Mesodermal cell (in vitro differentiated cells): ENCODE data around the gene FAM168A.

Experiments
- H3K27ac ChIP-seq: 2 replicates; pipeline ENCODE4 v1.7.0; 2013; ENCODE audit warnings: mild to moderate bottlenecking, low read depth, low read length, moderate library complexity; ENCODE audit not compliant: severe bottlenecking
- H3K36me3 ChIP-seq: 2 replicates; pipeline ENCODE4 v1.7.1; 2013; ENCODE audit warnings: mild to moderate bottlenecking, low read length, moderate library complexity; ENCODE audit not compliant: control insufficient read depth, insufficient read depth
- H3K4me1 ChIP-seq: one replicate; pipeline ENCODE4 v1.7.1; 2013; ENCODE audit warnings: mild to moderate bottlenecking, low read length; ENCODE audit not compliant: insufficient read depth, control insufficient read depth, poor library complexity, severe bottlenecking
- H3K4me3 ChIP-seq: 2 replicates; pipeline ENCODE4 v1.7.0; 2013; ENCODE audit warnings: low read length, control low read depth, mild to moderate bottlenecking; ENCODE audit not compliant: insufficient read depth, poor library complexity, severe bottlenecking; ENCODE audit errors: extremely low read depth
- H3K9me3 ChIP-seq: 2 replicates; pipeline ENCODE4 v1.7.1; 2013; ENCODE audit warnings: mild to moderate bottlenecking, low read length, moderate library complexity; ENCODE audit not compliant: control insufficient read depth
- WGBS, 2 experiments: methylation state at CpG; one replicate each; pipeline ENCODE4 v1.1.5; 2013; ENCODE audit warnings: missing lambda C conversion rate in 2 of 2; ENCODE audit not compliant: insufficient coverage in 2 of 2; 5-methylcytosine and 5-hydroxymethylcytosine counted together

Gene FAM168A

DNA sequence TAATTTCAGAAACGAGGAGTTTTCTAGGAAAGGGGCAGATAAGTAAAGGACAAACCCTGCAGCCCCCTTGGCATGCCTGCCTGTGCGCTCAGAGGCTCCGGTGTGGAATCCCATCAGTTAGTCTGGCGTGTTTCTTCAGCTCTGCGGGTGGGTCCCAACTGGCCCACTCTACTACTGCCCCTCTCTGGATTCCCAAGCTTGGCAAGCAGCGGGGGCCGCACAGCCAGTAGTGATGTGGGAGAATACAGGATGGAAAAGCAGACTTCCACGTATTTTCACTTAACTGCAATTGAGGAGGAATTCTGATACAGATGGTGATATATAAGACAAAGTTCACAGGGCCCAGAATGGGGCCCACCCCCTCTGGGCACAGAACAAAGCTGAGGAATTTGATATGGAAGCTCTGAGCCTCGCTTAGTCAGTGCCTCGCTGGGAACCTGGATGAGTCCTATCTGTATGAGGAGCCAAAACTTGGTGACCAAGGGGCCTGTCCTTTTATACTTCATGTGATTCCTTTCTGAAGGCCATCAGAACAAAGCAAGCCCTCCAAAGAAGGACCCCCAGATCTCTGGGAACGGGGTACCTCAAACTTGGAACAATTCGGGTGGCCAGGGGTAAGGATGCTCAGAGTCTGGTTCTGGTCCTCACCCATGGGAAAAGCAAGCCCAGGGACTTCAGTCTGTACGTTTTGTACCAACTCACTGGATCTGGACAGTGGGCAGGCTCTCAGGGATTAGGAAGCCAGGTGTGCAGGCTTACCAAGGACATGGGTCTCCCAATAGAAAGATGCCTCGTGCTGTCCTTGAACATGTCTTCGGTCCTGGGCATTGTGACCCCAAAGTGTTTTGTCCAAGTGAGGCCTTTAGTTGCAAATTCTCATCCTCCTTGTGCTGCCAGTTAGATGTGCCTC, 195.7 kb downstream of the FAM168A start:
- Histone ChIP-seq H3K9me3 (no peaks in the 10 kb centered on the region), H3K4me3 (no peak overlapping the region), H3K27ac (no peak overlapping the region), H3K4me1 (peaks cover 16% of the 10 kb centered on the region), H3K36me3 (peaks cover 38% of the 10 kb centered on the region)
- whole genome bisulfite sequencing, 2 experiments, result 89 to 94% methylated on average over 11 to 12 of the region's 15 CpGs

DNA sequence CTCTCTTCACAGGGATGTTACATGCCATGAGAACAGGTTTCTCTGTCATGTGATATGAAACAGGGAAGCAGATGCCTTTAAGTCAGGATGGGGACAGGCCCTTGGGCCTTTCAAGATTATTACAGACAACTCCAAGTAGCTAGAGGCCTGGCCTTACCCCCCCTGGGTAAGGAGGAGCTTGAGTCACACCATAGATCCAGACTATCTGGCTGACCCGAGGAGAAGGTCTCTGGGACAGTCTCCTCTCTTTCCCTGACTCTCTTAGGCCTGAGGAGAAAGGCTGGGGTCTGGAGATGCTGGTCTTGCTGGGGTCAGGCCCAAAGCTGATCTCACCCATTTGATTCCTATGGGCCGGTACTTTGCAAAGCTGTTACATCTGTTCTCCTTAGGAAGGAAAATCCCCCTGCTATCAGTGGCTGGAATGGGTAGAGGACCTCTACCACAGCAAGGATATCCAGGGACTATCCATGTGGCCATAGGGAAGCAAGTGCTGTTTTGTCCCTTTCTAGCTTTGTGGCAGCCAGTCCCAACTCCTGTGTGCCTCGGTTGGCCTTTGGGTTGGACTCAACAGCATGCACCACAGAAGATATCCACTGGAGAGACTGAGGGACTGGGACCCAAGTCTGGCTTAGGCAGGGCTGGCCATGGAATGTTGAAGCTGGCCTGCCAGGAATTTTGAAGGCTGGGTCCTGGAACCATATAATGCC, 196.5 kb downstream of the FAM168A start:
- Histone ChIP-seq H3K27ac (no peak overlapping the region), H3K36me3 (peaks cover 33% of the 10 kb centered on the region), H3K4me1 (peaks cover 16% of the 10 kb centered on the region), H3K4me3 (no peak overlapping the region), H3K9me3 (no peaks in the 10 kb centered on the region)
- 84 to 91% methylated on average over 3 of the region's 3 CpGs for WGBS, 2 experiments

DNA sequence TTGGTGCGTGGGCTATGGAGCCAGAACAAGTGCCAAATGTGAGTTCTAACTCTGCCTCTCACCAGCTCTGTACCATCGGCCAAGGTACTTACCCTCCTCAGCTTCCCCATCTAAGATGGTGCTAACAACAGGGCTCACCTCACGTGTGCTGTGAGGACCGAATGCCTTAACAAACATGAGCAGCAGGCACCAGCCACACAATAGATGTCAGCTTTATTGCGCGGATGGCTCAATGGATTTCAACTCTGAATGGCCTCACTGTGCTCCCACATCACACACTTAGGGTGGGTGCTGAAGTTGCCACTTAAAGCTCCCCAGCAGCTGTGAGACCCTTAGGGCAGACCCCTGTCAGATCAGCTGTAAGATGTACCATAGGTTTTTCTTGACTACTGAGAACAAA, 197.6 kb downstream of the FAM168A start:
- H3K4me3 ChIP-seq, result no peak overlapping the region
- no peaks in the 10 kb centered on the region for H3K9me3 ChIP-seq
- H3K4me1 ChIP-seq, result peaks cover 16% of the 10 kb centered on the region
- WGBS, 2 experiments, result 92 to 94% methylated on average over 5 to 6 of the region's 6 CpGs
- no peak overlapping the region for H3K27ac ChIP-seq
- H3K36me3 ChIP-seq, result peaks cover 35% of the 10 kb centered on the region

DNA sequence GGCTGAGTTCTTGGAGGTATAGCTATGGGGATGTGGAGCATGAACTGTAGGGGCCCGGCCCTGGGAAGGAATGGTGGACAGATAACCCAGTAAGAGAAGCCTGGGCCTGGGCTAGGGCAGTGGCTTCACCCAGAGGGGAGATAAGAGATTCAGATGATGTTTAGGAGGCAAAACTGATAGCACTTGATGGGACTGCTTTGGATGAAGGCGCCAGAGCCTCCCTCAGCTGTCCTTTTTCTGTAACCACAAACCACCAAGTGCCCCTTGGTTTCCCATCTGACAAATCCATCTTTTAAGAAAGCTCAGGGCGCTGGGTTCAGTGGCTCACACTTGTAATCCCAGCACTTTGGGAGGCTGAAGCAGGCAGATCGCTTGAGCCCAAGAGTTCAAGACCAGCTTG, 198.3 kb downstream of the FAM168A start:
- Histone ChIP-seq H3K4me3 (no peak overlapping the region), H3K27ac (no peak overlapping the region), H3K36me3 (peaks cover 35% of the 10 kb centered on the region), H3K9me3 (no peaks in the 10 kb centered on the region), H3K4me1 (peaks cover 16% of the 10 kb centered on the region)
- 94 to 100% methylated on average over 3 of the region's 4 CpGs for WGBS, 2 experiments

DNA sequence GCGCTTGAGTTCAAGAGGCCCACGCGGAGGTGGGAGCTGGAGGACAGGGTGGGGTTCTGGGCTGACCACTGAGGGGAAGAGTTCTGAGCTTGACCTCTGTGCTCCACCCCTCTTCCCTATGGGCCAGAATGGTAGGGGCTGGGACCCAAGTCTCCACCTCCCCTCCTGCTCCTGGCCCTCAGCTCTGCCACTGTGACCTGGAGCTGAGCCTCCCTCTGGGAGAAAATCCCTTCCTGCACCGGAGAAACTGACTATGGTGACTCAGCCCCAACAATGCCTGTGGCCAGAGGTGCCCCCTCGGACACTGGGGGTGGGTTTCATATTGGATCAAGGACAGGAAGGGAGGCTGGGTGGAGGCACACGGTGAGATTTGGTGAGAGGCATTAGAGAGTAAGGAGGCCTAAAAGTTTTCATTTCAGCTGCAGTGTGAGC, 198.7 kb downstream of the FAM168A start:
- Histone ChIP-seq H3K4me1 (peaks cover 16% of the 10 kb centered on the region), H3K9me3 (no peaks in the 10 kb centered on the region), H3K4me3 (no peak overlapping the region), H3K27ac (no peak overlapping the region), H3K36me3 (peaks cover 39% of the 10 kb centered on the region)
- 71 to 82% methylated on average over 3 to 6 of the region's 6 CpGs for WGBS, 2 experiments

DNA sequence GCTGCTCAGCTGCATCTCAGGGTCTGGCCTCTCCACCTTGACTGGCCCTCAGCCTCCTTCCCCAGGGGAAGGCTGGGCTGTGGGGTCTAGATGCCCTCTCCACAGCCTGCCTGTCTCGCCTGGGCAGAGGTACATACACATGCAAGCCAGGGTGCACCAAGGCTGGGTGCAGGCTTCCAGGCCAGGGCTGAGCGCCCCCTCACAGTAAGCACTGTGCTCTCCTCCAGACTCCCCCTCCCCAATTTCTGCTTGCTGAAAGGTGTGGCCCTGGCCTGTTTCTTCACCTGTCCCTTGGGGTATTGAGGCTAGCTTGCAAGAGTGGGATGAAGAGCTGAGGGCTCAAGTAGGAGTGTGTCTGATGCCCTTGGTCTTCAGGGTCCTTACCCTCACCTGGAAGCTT, 199.2 kb downstream of the FAM168A start:
- WGBS, 2 experiments, result 94 to 100% methylated on average over 1 to 2 of the region's 2 CpGs
- Histone ChIP-seq H3K4me3 (no peak overlapping the region), H3K4me1 (peaks cover 16% of the 10 kb centered on the region), H3K9me3 (no peaks in the 10 kb centered on the region), H3K27ac (no peak overlapping the region), H3K36me3 (peaks cover 41% of the 10 kb centered on the region)

DNA sequence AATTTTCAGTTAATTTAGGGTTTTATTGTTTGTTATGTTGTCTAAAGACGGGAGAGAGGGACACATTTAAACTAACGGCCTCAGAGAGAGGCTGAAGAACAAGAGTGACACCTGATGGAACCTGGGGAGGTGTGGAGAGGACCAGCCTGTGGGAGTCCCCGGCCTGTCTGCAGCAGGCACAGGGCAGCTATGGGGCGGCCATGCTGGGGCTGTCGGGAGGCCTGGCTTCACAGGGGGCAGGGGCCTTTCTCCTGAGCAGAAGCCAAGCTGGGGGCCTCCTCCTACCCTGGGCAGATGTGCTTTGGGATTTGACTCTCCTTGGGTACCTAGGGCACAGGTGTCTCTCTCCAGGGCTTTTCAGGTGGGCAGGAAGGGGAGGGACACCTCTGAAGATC, 199.8 kb downstream of the FAM168A start:
- Histone ChIP-seq H3K4me1 (peaks cover 21% of the 10 kb centered on the region), H3K9me3 (no peaks in the 10 kb centered on the region), H3K4me3 (no peak overlapping the region), H3K27ac (no peak overlapping the region), H3K36me3 (peaks cover 38% of the 10 kb centered on the region)
- 94 to 95% methylated on average over 5 of the region's 5 CpGs for WGBS, 2 experiments

DNA sequence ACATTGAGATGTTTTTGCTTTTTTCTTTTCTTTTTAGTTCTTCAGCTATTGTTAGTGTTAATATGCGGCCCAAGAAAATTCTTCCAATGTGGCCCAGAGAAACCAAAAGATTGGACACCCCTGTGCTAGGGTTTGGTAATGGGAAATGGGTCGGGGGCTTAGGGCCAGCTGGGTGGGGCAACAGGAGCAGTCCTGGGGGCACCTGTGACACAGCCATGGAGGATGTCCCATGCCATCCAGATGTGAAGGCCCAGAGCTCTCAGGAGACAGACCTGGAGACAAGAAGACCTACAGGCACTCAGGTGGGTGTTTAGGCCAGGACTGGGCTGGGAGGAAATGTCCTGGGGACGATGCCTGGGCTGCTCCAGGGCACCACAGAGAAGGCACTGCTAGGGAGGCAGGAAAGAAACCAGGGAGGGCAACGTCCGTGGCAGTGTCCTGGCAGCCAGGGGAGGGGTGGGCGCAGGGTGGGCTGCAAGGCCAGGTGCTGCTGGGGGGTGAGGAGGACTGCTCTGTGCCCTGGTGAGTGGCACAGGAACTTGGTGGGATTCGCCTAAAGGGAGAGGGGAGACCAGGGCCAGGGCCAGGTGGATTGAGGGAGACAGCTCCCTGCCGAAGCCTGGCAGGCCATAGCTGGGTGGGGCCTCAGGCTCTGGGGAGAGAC, 200.3 kb downstream of the FAM168A start:
- Histone ChIP-seq H3K9me3 (no peaks in the 10 kb centered on the region), H3K4me1 (peaks cover 26% of the 10 kb centered on the region), H3K36me3 (peaks cover 38% of the 10 kb centered on the region), H3K27ac (no peak overlapping the region), H3K4me3 (no peak overlapping the region)
- 93 to 100% methylated on average over 5 to 8 of the region's 8 CpGs for WGBS, 2 experiments

DNA sequence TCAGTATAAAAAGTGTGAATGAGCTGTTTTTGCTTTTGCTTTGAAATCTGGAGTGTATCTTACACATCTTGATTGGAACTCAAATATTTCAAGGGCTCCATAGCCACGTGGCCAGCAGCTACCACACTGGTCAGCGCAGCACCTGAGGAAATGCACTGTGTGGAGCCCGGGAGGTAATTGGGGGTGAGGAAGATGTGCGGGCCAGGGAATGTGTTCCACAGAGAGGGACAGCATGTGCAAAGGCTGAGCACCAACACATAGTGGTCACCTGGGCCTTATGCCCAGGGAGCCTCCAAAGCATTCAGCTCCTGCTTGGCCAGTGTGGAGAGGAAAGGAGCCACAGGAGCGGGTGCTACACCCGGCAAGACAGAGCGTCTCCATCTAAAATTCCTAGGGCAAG, 200.9 kb downstream of the FAM168A start:
- no peak overlapping the region for H3K27ac ChIP-seq
- peaks cover 28% of the 10 kb centered on the region for H3K4me1 ChIP-seq
- no peak overlapping the region for H3K4me3 ChIP-seq
- H3K9me3 ChIP-seq, result no peaks in the 10 kb centered on the region
- WGBS, 2 experiments, result 91 to 100% methylated on average over 6 to 7 of the region's 7 CpGs
- peaks cover 37% of the 10 kb centered on the region for H3K36me3 ChIP-seq

DNA sequence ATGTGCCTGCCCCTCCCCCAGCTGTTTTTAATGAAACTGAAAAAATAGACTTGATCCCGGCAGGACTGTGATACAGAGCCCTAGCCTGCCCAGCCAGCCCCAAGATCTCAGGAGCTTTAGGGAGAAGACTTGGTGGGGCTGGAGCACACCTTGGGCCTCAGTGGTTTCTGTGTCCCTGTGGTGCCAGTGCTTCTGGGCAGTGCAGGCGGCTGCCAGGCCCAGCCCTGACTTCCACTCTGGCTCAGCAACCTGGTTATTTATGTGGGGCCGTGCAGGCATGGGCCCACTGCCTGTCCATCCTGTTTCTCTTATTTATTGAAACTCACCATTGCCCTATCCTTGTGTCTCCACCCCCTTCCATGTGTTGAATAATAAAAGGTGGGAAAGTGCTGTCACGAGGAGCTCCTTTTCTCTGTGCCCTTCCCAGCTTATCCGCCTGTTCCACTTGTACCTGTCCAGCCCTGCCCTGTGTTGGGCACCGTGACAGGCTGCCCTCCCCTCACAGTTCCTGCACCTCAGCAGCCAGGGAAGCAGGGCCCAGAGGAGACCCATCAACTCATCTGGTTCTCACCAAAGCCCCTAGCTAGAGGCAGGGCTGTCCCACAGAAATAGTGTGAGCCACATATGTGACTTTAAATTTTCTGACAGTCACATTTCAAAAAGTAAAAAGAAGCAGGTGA, 201.5 kb downstream of the FAM168A start:
- no peak overlapping the region for H3K27ac ChIP-seq
- 85 to 97% methylated on average over 4 of the region's 6 CpGs for WGBS, 2 experiments

More for the DNA sequence above, 201.5 kb downstream of the FAM168A start:
- Histone ChIP-seq H3K4me3 (no peak overlapping the region), H3K4me1 (peaks cover 24% of the 10 kb centered on the region), H3K9me3 (no peaks in the 10 kb centered on the region), H3K36me3 (peaks cover 37% of the 10 kb centered on the region)
